ENCODE results near the gene PPFIBP1.

DNA sequence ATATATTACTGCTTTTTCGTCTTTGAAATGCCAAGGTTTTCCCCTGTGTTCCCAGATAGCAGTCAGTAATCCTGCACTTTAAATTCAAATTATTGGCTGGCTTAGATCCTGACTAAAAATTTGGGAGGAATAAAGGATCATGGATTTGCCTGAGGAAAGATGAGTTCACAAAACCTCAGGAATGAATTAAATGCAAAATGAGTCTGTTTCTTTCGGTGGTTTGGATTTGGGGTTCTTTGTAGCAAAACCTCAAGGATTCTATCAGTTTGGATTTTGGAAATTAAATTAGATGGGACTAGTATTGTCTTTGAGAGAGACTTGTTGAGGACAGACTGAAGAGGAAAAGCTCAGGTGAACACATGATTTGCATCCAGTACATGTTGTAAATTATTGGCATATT is 36.1 kb downstream of the PPFIBP1 start:
- TF ChIP-seq POLR2A (IDR thresholded peaks at IDR 0.05; ENCODE audit: low read depth, low read length) (no peak), TAF1 (IDR thresholded peaks at IDR 0.05; ENCODE audit: borderline replicate concordance, low read depth, low read length) (no peak), POLR2AphosphoS5 (IDR thresholded peaks at IDR 0.05; ENCODE audit: low read depth, low read length) (no peak)

Measured in GM12892 (cell line).